Germinal center (tissue), 1 donor: ENCODE measurements around the gene FAM186B.
"Not testable (repeated sequence)": the region's sequence is repeated elsewhere in the genome, so short reads cannot be mapped to it uniquely, and the experiment has no call there.

Source experiments
- DNase-seq: peaks from one replicate; pipeline ENCODE4 v3.0.0; 2012; ENCODE audit warnings: mixed read lengths, low spot score

The FAM186B gene, protein sequence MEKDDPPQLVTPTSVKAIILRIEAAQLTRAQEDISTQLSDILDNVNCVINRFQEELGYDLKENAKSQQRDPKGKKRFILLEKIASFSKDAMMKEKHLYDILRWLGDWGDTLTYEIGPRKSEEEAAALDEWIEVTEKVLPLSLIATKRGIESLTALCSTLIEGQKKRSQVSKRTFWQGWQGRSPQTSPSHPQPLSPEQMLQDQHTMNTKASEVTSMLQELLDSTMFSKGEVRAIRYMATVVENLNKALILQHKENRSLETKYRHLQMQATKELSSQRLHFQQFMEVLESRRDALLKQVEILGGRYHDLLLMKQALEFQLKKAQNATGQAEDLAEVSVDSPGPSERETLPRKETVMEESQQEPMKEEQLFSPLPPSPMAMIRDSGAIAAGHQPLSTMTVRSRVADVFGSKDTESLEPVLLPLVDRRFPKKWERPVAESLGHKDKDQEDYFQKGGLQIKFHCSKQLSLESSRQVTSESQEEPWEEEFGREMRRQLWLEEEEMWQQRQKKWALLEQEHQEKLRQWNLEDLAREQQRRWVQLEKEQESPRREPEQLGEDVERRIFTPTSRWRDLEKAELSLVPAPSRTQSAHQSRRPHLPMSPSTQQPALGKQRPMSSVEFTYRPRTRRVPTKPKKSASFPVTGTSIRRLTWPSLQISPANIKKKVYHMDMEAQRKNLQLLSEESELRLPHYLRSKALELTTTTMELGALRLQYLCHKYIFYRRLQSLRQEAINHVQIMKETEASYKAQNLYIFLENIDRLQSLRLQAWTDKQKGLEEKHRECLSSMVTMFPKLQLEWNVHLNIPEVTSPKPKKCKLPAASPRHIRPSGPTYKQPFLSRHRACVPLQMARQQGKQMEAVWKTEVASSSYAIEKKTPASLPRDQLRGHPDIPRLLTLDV

GRCh38 chr12:49605539-49605938 lies at the start of gene FAM186B:
TSS of gene FAM186B (minus strand) at chr12:49605639. CDS start at chr12:49605477, 162 bp downstream.
- DNase-seq: not testable (repeated sequence)

DNA sequence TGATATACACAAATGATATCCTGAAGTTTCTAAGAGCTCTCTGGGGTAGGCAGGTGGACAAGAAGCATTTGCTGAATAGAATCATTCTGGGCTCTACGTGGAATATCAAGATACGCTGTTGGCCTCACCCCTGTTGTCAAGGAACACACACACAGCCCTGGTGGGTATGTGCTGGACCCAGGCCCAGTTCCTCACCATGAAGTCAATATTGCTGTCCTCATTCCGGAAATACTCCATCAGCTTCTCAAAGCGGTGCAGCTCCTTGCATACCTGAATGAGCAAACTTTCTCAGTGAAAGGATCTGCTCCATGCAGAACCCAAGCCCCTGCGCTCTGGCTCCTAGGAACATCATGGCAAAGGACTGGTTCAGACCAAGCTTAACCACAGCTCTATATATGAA lies 49.3 kb upstream of the FAM186B start:
- no peak for DNase-seq

DNA sequence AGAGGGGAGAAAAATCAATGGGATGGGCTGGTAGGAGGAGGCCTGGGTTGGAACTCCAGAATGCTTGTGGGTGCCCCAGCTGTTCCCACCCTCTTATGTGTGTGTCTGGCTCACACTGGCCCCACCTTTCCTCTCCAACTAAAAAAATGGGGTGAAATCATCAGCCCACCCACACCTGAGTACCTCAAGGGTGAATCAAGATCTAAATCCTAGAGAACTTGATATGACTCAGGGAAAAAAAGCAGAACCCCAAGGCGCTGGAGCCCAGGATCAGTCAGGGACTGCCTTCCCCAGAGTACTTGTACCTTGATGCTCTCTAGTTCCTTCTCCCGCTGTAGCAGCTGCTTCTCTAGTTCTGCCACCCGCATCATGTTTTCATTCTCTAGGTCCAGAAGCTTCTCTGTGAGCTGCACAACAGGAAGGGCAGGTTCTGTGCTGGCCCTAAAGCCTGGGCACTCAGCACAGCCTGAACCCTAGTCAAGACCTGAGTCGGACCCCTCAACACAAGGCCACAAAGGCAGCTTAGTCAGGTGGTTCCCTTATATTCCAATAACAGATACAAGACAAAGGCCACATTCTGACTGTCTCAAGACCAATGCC lies 47.6 kb upstream of the FAM186B start:
- no peak for DNase-seq

GRCh38 chr12:49651855-49652254 lies 46.4 kb upstream of the FAM186B start:
- DNase-seq: no peak

GRCh38 chr12:49649892-49650291 lies 44.5 kb upstream of the FAM186B start:
- DNase-seq: no peak

GRCh38 chr12:49649445-49649844 lies 44.0 kb upstream of the FAM186B start:
- no peak for DNase-seq

DNA sequence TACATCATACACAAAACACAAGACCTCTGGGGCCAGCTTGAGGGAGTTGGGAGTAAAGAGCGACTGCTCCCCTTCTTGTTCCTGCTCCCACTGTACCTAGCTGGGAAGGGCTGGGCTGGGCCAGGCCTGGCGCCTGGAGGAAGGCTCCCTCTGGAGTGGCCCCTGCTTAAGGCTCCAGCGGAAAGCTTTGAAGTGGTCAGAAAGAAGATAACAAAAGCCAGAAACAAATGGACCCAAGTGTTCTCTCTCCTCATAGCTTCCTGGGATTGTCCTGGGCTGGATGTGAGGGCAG lies 43.2 kb upstream of the FAM186B start:
- DNase-seq: no peak

- no peak for DNase-seq
Observed at GRCh38 chr12:49647827-49648711, 42.6 kb upstream of the FAM186B start.

DNA sequence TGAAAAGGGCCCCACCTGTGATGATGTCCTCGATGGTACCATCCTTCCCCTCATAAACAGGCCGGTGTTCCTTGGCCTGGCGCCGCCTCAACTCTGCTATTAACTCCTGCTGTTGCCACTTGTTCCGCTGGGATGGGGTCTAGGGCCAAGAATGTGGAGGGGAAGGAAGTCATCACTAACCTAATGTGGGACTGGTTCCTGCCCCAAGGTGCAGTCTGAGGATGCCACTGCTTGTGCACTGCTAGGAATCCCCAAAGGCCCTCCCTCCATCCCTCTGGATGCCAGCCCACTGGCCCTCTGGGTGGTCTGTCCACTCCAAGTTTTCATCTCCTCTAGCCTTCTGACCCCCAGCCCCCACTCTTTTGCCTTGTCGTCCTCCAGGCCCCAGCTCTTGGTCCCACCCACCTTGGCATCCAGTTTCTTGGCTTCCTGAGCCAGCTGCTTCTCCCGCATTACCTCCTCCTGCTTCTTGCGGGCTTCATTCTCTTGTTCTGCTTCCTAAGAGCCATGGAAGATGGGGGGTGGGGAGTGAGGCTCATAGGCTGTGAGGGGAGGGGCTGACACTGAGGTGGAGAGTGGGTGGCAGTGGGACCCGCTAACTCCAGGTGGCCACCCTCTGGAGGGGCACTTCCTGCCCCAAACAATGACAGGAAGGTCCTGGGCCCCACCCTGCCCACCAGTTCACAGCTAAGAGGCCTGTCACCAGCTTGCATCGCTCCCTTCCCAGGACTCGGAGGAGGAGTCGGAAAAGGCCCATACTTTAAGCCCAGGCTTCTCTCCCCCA lies 41.6 kb upstream of the FAM186B start:
- DNase-seq: no peak

GRCh38 chr12:49646331-49646830 lies 40.9 kb upstream of the FAM186B start:
- no peak for DNase-seq

DNA sequence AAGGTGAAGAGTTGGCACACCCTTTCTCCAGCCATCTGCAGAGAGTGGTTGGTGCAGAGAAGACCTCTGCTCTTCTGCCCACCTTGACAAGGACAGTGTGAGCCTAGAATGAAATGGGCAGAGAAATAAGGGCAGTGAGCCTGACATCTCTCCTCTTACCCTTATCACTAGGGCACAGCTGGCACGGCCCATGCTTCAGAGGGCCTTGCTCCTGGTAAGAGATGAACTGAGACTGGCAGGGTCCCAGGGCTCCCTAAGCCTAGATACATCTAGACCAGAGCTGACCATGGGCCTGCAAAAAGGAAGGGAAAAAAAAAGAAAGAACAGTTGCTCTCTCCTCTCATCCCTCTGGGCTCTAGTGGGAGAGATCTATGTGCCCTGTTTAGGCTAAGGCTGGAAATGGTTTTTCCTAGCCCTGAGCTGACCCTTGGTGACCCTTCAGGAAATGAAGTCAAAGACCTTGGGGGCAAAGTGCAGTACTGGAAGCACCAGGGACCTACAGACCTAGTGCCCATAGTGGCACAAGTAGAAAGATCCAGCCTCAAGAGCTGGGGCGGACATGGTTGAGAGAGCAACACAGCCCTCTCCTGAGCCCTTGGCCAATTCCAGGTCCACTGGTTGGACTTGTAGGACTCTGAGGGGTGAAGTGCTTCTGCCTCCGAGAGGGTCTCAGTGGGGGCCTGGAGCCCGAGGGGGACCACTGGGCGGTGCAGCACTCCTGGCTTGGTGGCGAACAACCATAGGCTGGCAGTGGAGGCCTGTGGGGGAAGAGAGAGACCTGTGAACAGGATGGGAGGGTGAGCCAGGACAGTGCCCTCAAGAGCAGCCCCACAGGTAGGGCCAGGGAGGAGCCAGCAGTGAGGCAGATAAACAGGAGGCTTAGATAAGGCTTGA lies 40.0 kb upstream of the FAM186B start:
- no peak for DNase-seq

- DNase-seq: peak; percentile 85
Observed at GRCh38 chr12:49644620-49644994, 39.2 kb upstream of the FAM186B start.

DNA sequence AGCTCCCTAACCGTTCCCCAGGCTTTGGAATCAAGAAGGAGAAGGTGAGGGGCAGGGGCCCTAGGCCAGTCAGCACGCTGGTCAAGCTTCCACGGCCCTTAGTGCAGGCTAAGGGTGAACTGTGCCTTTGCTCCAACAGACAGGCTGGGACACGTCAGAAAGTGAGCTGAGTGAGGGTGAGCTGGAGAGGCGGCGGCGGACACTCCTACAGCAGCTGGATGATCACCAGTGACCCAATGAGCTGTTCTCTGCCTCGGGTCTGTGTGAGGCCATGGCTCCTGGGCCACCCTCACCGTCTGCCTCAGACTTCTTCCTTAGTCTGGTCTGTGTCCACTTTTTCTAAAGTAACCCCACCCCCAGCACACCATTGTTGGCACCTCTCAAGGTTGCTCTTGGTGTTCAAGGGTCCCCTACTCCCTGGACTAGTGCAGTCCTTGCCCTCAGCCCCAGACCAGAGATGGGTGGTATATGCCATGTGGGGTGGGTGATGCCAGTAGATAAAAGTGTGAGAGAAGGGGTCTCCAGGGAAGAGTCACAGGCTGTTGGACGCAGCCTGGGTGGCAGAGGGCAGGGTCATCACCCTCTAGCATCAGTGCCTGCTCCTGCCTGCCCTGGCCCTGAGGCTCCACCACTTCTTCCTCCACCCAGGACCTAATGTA lies 38.7 kb upstream of the FAM186B start:
- no peak for DNase-seq

DNA sequence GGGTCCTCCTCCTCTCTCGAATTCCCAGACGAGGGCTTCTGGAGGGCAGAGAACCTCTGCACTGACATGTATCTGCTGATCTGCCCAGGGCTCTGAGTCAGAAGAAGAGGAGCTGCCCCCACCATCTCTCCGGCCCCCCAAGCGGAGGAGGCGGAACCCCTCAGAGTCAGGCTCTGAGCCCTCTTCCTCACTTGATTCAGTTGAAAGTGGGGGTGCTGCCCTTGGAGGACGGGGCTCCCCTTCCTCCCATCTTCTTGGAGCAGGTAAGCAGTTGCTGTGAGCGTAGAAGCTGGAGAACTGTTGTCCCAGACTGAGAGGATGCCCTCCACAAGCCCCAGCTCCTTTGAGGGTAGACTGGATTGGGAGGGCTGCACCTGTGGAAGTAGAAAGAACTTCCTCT lies 37.7 kb upstream of the FAM186B start:
- DNase-seq: no peak

DNA sequence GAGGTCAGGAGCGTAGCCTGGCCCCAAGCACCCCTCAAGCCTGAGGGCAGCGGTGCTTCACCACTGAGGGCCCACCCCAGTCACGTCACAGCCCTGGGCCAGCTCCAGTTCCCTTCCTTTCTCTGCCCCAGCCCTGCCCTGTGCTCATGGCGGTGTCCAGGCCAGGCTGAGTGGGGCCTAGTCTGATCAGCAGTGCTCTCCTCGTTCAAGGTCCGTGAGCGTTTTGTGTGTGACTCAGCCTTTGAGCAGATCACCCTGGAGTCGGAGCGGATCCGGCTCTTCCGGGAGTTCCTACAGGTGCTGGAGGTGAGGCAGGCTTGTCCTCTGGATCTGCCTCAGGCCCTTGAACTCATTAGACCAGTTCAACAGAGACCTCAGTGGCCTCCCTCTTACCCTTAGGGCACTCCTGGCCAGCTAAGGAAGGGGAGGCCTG lies 36.9 kb upstream of the FAM186B start:
- DNase-seq: no peak

DNA sequence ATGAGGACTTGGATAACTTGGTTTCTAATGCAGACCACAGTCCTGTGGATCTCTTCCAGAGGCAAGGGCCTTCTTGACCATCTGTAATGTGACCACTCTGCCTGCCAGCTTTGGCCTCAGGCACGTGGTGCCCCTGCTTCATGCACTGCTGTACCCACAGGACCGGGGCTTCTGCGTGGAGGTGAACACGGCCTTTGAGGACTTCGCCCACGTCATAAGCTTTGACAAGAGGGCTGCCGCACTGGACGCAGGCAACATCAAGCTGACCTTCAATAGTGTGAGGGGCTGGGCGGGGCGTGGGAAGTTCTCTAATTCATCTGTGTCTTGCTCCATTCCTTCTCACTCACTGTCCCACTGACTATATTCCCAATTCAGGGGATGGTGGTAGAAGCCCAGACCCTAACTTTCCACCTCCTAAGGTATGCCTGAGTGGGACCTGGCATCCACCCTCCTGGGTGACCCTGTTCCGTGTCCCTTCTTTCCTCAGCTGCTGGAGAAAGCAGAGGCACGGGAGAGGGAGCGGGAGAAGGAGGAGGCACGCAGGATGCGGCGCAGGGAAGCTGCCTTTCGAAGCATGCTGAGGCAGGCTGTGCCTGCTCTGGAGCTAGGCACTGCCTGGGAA lies 36.4 kb upstream of the FAM186B start:
- no peak for DNase-seq

GRCh38 chr12:49636979-49637755 lies 31.7 kb upstream of the FAM186B start:
- peak; percentile 84 for DNase-seq

- DNase-seq: no peak
Observed at GRCh38 chr12:49636574-49636973, 31.1 kb upstream of the FAM186B start.
